ENCODE measurements around the gene AKNA. TPM values are rescaled to one million over a fixed set of nuclear protein-coding genes. Genes with fewer than 3 reads are reported as not detected.

The AKNA gene
- total RNA-seq, 1 donor from 2014 or later: 44.9 TPM

- DNase-seq (ENCODE audit: low spot score): no peak
These were observed 8.0 kb upstream of the AKNA start for GRCh38 chr9:114395768-114396167.

GRCh38 chr9:114395334-114395617, 7.5 kb upstream of the AKNA start:
- DNase-seq (ENCODE audit: low spot score): no peak

GRCh38 chr9:114394523-114395333, 6.9 kb upstream of the AKNA start:
- no peak for DNase-seq (ENCODE audit: low spot score)

- DNase-seq (ENCODE audit: low spot score): no peak
These were observed 4.9 kb upstream of the AKNA start for GRCh38 chr9:114392749-114393112.

GRCh38 chr9:114390952-114391351, 3.2 kb upstream of the AKNA start:
- no peak for DNase-seq (ENCODE audit: low spot score)

GRCh38 chr9:114389612-114390368, 2.0 kb upstream of the AKNA start:
- DNase-seq (ENCODE audit: low spot score): no peak

- DNase-seq (ENCODE audit: low spot score): no peak
These were observed 1.1 kb upstream of the AKNA start for GRCh38 chr9:114388764-114389375.

- no peak for DNase-seq (ENCODE audit: low spot score)
These were observed 538 bp upstream of the AKNA start for GRCh38 chr9:114388357-114388682.

GRCh38 chr9:114386886-114387679, 699 bp downstream of the AKNA start:
- DNase-seq (ENCODE audit: low spot score): no peak

- no peak for DNase-seq (ENCODE audit: low spot score)
These were observed 1.4 kb downstream of the AKNA start for GRCh38 chr9:114386361-114386885.

GRCh38 chr9:114385397-114386181, 2.2 kb downstream of the AKNA start:
- DNase-seq (ENCODE audit: low spot score): no peak

GRCh38 chr9:114384836-114385396, 2.9 kb downstream of the AKNA start:
- no peak for DNase-seq (ENCODE audit: low spot score)

- no peak for DNase-seq (ENCODE audit: low spot score)
These were observed 3.4 kb downstream of the AKNA start for GRCh38 chr9:114384341-114384740.

- no peak for DNase-seq (ENCODE audit: low spot score)
These were observed 4.1 kb downstream of the AKNA start for GRCh38 chr9:114383521-114384231.

- no peak for DNase-seq (ENCODE audit: low spot score)
These were observed 4.9 kb downstream of the AKNA start for GRCh38 chr9:114382699-114383520.

- DNase-seq (ENCODE audit: low spot score): no peak
These were observed 8.9 kb downstream of the AKNA start for GRCh38 chr9:114378883-114379282.

GRCh38 chr9:114378016-114378415, 9.8 kb downstream of the AKNA start:
- no peak for DNase-seq (ENCODE audit: low spot score)

GRCh38 chr9:114376586-114377445, 11.0 kb downstream of the AKNA start:
- no peak for DNase-seq (ENCODE audit: low spot score)
